Natural killer cell treated with Interleukin-12 subunit alpha and Interleukin-12 subunit beta and Interleukin-15 and Interleukin-18, amount 100 ng/mL, for 72 hours (primary cell): ENCODE measurements around the gene EGR4. TPM values are rescaled to one million over a fixed set of nuclear protein-coding genes. Genes with fewer than 3 reads are reported as not detected.

Source experiments
- ATAC-seq, 2 donors: fragments of 150-1000 bp; cut with Tn5 transposase in 1 of 2; sonication (Bioruptor Pico), chemical (Tn5 transposase) in 1 of 2; 2 replicates each; pipeline ENCODE4 v1.10.0; 2021
- DNase-seq: peaks from one replicate; pipeline ENCODE4 v3.0.0; 2022; ENCODE audit warnings: low spot score
- H3K27ac Mint-ChIP-seq, 2 donors: 1 replicate in 1 of 2; 2 replicates in 1 of 2; pipeline ENCODE4 v1.8.0; 2022; ENCODE audit warnings: mixed read lengths in 2 of 2, mild to moderate bottlenecking in 1 of 2, moderate library complexity in 1 of 2
- H3K27me3 Mint-ChIP-seq, 2 donors: 1 replicate in 1 of 2; 2 replicates in 1 of 2; pipeline ENCODE4 v1.8.0; 2022; ENCODE audit warnings: mixed read lengths in 2 of 2
- H3K36me3 Mint-ChIP-seq: one replicate; pipeline ENCODE4 v1.8.0; 2022; ENCODE audit warnings: mixed read lengths
- H3K4me1 Mint-ChIP-seq, 2 donors: 1 replicate in 1 of 2; 2 replicates in 1 of 2; pipeline ENCODE4 v1.8.0; 2022; ENCODE audit warnings: low read depth in 2 of 2, mixed read lengths in 2 of 2, mild to moderate bottlenecking in 1 of 2
- H3K4me3 Mint-ChIP-seq: one replicate; pipeline ENCODE4 v1.8.0; 2022; ENCODE audit warnings: mixed read lengths
- H3K9me3 Mint-ChIP-seq: 2 replicates; pipeline ENCODE4 v1.8.0; 2022; ENCODE audit warnings: mixed read lengths
- total RNA-seq, 2 donors: library from RNA; stranded (reverse); gene quantifications; one replicate each; pipeline ENCODE4 v1.2.3, GENCODE V29; 2022

The EGR4 gene
- total RNA-seq, 2 donors from 2014 or later = not detected

DNA sequence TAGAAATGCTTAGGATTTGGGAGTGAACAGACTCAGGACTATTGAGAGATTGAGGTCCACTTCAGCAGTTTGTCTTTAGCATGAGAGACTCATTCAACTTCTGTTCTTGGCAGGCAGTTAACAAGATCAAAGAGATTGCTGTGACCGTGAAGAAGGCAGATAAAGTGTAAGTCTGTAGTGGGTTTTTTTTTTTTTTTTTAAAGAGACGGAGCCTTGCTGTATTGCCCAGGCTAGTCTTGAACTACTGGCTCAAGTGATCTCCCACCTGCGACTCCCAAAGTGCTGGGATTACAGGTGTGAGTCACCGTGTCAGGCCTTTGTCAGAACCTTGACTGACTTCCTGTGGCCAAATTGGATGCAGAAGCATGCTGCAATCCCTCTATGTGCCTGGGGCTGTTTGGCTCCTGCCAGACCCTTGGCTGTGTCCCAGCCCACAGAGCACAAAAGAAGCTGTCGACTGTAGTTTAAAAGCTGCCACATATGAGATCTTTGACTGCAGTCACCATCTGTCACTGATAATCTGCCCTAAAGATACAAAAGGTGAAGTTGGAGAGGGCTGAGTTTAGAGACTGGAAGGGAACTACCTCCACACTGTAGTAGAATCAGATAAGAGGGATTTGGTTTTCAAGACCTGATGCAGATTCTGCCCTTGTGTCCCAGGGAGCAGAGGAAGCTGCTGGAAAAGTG lies 49.3 kb downstream of the EGR4 start:
- no peaks in the 10 kb centered on the region for H3K9me3 Mint-ChIP-seq
- no peak for DNase-seq
- no peak overlapping the region for H3K4me3 Mint-ChIP-seq
- H3K4me1 Mint-ChIP-seq = peaks cover 6 to 13% of the 10 kb centered on the region in 2 donors
- peaks cover 24% of the 10 kb centered on the region for H3K36me3 Mint-ChIP-seq
- no peaks in the 10 kb centered on the region for H3K27me3 Mint-ChIP-seq
- H3K27ac Mint-ChIP-seq = no peak overlapping the region
- no peak for ATAC-seq

Other genes with a start within 250 kb of the EGR4 start
- 10 to 100 TPM; 27.3 to 32.4 TPM for gene SFXN5, start 221.8 kb downstream of the EGR4 start, total RNA-seq
- 10 to 100 TPM in 1 of 2 donors, 1 to 10 TPM in 1; 8.8 to 15.7 TPM for gene RAB11FIP5, start 180.6 kb downstream of the EGR4 start, total RNA-seq
- gene NOTO, start 91.0 kb downstream of the EGR4 start, total RNA-seq = not detected
- gene SMYD5, start 79.3 kb downstream of the EGR4 start, total RNA-seq = 10 to 100 TPM; 27.2 to 47.1 TPM
- gene PRADC1, start 60.3 kb downstream of the EGR4 start, total RNA-seq = 10 to 100 TPM; 13.0 to 13.5 TPM
- gene CCT7, start 59.2 kb downstream of the EGR4 start, total RNA-seq = 100 to 1,000 TPM; 417 to 436 TPM
- 10 to 100 TPM in 1 of 2 donors, 1 to 10 TPM in 1; 10.0 to 40.1 TPM for gene FBXO41, start 9.1 kb downstream of the EGR4 start, total RNA-seq
- 10 to 100 TPM; 20.4 to 29.0 TPM for gene ALMS1, start 92.3 kb upstream of the EGR4 start, total RNA-seq